GM12892 (cell line): ENCODE data around the gene MBTD1.
"Not testable (repeated sequence)": the region's sequence is repeated elsewhere in the genome, so short reads cannot be mapped to it uniquely, and the experiment has no call there.

ENCODE experiments used
- DNase-seq: peaks from one replicate; pipeline ENCODE4 v3.0.0; 2011; ENCODE audit not compliant: insufficient read length
- FAIRE-seq: peaks from 2 replicates; lab custom pipeline; 2011; peaks lifted over from hg19 to GRCh38; lab: Jason Lieb, UNC
- POLR2A ChIP-seq: IDR thresholded peaks from 2 replicates; pipeline ENCODE4 v1.6.1; 2011; ENCODE audit warnings: low read depth, low read length, control low read depth
- POLR2AphosphoS5 ChIP-seq: IDR thresholded peaks from 2 replicates; pipeline ENCODE4 v1.6.1; 2011; ENCODE audit warnings: low read depth, low read length, control low read depth
- TAF1 ChIP-seq: IDR thresholded peaks from 2 replicates; pipeline ENCODE4 v1.6.1; 2011; ENCODE audit warnings: low read depth, mild to moderate bottlenecking, control low read depth, low read length, borderline replicate concordance

The MBTD1 gene

DNA sequence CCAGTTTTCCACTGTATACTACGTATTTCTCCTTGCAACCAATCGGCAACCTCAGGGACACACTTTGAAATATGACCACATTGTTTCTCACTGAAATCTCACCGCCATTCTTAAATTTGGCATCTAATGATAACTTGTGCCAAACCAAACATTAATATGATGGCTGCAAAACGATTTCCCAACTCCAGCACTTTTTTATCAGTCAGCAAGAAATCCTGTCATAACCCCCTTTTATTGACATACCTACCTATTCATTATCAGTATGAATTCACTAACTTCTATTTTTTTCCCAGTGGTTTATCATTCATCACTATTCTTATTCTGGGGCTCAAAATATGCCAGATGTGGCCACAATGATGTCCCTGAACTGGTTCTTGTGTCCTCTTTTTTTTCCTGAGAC lies 15.8 kb downstream of the MBTD1 start:
- DNase-seq: no peak
- FAIRE-seq: no peak
- TF ChIP-seq POLR2AphosphoS5 (no peak), TAF1 (no peak), POLR2A (no peak)

DNA sequence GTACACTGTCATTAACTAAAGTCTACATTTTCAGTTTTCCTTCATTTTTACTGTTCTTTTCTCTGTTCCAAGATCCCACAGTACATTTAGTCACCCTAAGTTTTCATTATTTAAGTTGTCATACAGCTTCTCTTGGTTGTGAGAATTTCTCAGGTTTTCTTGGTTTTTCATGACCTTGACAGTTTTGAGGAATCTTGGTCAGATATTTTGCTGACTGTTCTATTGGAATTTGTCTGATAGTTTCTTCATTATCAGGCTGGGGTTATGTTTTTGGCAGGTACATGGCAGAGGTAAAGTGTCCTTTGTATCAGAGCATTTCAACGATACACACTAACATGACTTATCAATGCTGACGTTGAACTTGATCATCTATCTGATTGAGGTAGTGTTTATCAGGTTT lies 19.6 kb downstream of the MBTD1 start:
- TF ChIP-seq POLR2AphosphoS5 (no peak), TAF1 (no peak), POLR2A (no peak)
- FAIRE-seq (no peak), DNase-seq (no peak)

DNA sequence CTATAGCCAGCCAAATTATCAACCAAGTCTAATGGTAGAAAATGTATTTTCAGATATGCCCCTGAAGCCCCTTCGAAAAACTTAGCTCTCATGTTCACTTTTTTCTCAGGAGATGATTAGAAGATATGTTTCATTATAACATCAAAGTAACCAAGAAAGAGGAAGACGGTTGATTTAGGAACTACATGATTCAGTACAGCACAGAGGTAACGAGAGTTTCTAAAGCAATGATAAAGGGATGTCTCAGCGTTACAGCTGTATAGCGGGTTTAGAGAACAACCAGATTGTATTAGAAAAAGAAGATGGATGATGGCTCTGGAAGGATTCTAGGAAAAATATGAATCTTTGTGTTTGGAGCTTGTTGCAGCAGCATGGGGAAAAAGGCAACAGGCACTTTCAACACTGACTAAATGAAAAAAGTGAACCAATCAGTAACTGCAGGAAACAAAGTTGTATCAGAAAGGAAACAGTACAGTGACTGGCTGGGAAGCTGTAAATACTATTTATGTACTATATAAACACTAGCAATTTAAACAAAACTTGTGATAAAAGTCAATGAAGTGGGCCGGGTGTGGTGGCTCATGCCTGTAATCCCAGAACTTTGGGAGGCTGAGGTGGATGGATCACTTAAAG lies 21.5 kb downstream of the MBTD1 start:
- no peak for TF ChIP-seq POLR2A
- no peak for TF ChIP-seq TAF1
- TF ChIP-seq POLR2AphosphoS5: no peak
- no peak for FAIRE-seq
- DNase-seq: no peak

DNA sequence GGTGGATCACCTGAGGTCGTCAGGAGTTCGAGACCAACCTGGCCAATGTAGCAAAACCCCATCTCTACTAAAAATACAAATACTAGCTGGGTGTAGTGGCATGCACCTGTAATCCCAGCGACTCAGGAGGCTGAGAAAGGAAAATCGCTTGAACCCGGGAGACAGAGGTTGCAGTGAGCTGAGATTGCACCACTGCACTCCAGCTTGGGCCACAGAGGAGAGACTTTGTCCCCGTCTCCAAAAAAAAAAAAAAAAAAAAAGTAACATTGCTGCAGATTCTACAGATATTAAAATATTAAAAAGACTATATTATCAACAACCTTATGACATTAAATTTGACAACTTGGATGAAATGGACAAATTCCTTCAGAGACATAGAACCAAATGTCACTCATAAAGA lies 25.7 kb downstream of the MBTD1 start:
- FAIRE-seq (no peak), DNase-seq (no peak)
- TF ChIP-seq POLR2AphosphoS5: no peak
- TF ChIP-seq TAF1: no peak
- TF ChIP-seq POLR2A: no peak

DNA sequence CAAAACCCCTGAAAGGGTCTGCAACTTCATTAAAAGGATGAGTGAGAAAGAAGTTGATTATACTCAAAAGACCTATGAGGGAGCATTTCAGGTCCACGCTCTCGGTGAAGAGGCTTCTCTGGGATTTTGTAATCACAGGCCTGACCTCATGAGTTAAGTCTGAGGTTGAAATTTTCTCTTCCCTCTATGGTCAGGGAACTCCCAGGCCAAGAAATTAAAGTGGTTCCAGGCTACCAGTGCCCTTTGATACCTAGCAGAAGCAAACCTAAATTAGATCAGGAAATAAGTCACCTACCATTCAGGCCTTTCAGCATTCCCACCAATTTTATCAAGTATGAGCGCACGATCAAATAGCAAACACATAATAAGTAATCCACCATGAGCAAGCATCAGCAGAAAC lies 27.9 kb downstream of the MBTD1 start:
- DNase-seq (no peak), FAIRE-seq (no peak)
- TF ChIP-seq TAF1: no peak
- TF ChIP-seq POLR2A: no peak
- no peak for TF ChIP-seq POLR2AphosphoS5

DNA sequence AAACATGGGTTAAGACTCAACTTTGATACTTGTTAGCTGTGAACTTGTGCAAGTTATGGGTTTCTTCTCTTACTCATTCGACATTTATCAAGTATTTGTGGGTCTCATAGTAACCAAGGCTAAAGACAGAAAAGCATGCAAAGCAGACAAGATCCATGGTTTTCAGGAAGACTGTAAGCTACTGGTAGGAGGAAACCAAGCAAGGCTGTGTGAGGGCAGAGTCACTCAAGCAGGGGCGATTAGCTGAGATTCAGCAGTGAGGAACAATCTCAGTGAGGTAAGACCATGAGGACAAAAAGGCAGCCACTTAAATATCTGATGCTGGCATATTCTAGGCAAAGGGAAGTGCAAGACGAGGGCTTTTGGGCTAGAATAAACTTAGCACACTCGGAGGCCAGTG lies 29.5 kb downstream of the MBTD1 start:
- DNase-seq (no peak), FAIRE-seq (no peak)
- TF ChIP-seq POLR2AphosphoS5: no peak
- TF ChIP-seq TAF1: no peak
- TF ChIP-seq POLR2A: no peak

DNA sequence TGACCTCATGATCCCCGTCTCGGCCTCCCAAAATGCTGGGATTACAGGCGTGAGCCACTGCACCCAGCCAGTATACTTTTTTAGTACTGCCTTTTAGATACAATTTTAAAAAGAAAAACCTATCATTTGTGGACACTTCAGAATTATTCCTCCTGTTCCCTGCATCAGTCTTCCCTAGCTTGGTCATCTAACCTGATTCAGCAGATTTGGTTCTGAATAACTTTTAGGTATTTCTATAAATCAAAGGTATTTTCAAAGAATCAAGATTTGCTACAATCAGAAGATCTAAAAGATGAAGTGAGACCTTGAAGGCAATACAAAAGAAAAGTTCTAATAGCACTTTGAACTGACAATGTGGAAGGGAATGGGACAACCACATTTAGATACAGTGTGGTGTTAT lies 30.0 kb downstream of the MBTD1 start:
- TF ChIP-seq POLR2AphosphoS5 (no peak), TAF1 (no peak), POLR2A (no peak)
- DNase-seq (no peak), FAIRE-seq (no peak)

DNA sequence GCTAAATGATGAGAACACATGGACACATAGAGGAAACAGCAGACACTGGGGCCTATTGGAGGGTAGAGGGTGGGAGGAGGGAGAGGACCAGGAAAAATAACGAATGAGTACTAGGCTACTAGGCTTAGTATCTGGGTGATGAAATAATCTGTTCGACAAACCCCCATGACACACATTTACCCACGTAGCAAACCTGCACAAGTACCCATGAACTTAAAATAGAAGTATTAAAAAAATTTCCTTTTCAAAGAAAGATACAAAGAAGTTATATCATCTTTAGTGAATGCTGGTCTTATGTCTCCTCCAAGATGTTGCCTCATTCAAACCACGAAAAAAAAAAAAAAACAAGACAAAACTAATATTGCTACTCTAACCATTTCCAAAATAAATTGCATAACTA lies 31.7 kb downstream of the MBTD1 start:
- no peak for DNase-seq
- FAIRE-seq: no peak

DNA sequence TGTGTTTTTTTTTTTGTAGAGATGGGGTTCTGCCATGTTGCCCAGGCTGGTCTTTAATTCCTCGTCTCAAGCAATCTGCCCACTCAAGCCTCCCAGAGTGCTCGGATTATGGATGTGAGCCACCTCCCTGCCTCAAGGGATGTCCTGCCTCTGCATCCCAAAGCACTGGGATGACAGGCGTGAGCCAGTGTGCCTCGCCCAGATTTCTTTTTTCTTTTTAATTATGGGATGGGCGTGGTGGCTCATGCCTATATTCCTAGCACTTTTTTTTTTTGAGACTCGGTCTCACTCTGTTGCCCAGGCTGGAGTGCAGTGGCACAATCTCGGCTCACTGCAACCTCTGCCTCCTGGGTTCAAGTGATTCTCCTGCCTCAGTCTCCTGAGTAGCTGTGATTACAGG lies 34.3 kb downstream of the MBTD1 start:
- not testable (repeated sequence) for FAIRE-seq, DNase-seq

More for the DNA sequence above, 31.7 kb downstream of the MBTD1 start:
- TF ChIP-seq POLR2A (no peak), TAF1 (no peak), POLR2AphosphoS5 (no peak)

DNA sequence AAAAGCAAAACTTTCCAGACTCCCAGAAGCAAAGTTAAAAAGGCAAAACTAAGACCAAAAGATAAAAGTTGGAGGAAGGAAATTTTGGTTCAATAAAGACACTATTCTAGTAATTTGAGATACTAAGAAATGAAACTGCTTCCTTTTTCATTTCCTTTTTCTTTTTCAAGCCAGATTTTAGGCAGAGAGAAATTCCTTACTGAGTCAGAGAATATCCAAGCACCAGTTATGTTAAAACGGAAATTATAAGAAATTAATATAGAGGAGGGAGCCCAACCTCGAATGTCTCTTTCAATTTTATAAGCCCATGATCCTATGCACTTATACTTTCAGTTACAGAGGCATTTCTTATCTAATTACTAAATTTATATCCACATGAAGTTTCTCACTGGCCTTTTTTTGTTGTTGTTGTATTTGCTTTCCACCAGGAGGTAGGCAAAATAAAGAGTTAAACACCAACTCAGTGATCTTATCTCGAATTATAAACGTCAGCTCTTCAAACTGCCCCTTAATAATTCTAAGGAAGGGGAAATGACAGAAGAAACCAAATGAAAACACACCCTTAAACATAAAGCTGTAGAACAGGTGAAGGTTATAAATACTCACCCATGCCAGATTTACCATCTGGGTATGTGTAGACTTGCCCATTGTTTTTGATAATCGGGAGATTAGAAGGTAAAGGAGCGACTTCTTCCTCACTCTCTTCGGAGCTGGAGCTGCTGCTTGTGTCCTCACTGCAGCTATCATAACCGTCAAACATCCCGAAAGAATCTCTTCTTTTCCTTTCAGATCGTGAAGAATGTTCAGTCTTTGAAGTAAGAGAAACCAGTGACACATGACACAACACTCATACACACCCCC lies 35.2 kb downstream of the MBTD1 start:
- TF ChIP-seq POLR2A: no peak
- TF ChIP-seq TAF1: no peak
- TF ChIP-seq POLR2AphosphoS5: no peak

DNA sequence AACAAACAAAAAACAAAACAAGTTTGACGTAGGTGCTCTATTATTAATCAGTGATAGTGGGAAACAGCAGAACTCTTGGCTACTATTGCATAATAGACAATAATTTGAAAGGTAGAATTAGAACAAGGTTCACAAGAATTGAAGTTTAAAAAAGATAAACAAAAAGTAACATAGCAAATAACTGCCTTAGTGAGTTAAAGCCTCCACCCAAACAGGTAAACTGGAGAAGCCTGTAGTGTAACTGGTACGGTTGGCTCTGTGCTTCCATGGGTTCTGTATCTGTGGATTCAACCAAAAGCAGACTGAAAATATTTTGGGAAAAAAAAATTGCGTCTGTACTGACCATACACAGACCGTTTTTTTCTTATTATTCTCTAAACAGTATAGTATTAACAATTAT lies 38.5 kb downstream of the MBTD1 start:
- FAIRE-seq: no peak
- no peak for DNase-seq
- no peak for TF ChIP-seq POLR2AphosphoS5

More for the DNA sequence above, 35.2 kb downstream of the MBTD1 start:
- no peak for DNase-seq
- no peak for FAIRE-seq

DNA sequence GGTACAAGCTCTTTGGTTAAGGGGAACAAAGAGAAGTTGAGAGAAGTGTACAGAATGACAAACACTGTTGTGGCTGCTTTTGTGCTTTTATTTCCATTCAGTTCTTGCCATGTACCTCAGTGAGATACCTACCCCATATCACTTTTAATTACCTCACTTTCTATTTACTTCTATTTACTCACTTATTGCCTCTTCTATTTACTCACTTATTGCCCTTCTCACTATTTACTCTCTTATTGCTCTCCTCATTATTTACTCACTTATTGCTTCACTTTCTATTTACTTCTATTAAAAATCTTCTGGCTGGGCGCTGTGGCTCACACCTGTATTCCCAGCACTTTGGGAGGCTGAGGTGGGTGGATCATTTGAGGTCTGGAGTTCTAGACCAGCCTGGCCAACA lies 41.9 kb downstream of the MBTD1 start:
- TF ChIP-seq POLR2AphosphoS5: no peak
- TF ChIP-seq POLR2A: no peak
- no peak for TF ChIP-seq TAF1
- FAIRE-seq (no peak), DNase-seq (no peak)
